ENCODE results near the gene VPS13D. TPM values are rescaled to one million over a fixed set of nuclear protein-coding genes. Genes with fewer than 3 reads are reported as not detected.

The VPS13D gene
- total and polyA plus RNA-seq, 4 donors = 10.2 to 68.3 (median 12.6) TPM

GRCh38 chr1:12202190-12202497 is 27.7 kb upstream of the VPS13D start:
- WGBS = 90% methylated on average over 6 of the region's 6 CpGs
- Histone ChIP-seq H3K36me3 (ENCODE audit: control insufficient read depth in 4 of 4, insufficient read depth in 3 of 4, low read depth in 1 of 4, low read length in 3 of 4) (peaks cover 8 to 34% (median 19%) of the 10 kb centered on the region in 4 donors), H3K4me3 (ENCODE audit: low read depth in 1 of 3, low read length in 3 of 3) (no peak overlapping the region)

GRCh38 chr1:12202577-12202976 is 27.3 kb upstream of the VPS13D start:
- Histone ChIP-seq H3K9ac (ENCODE audit: low read depth in 1 of 2, low read length in 2 of 2) (no peak overlapping the region), H3K27ac (ENCODE audit: low read depth in 1 of 2, low read length in 2 of 2) (no peak overlapping the region)

More at GRCh38 chr1:12202190-12202497, 27.7 kb upstream of the VPS13D start:
- DNase-seq (ENCODE audit: low spot score) = no peak
- Histone ChIP-seq H3K27ac (ENCODE audit: low read depth in 1 of 2, low read length in 2 of 2) (no peak overlapping the region), H3K4me1 (ENCODE audit: control insufficient read depth in 4 of 4, insufficient read depth in 4 of 4, low read length in 3 of 4) (no peaks in the 10 kb centered on the region), H3K9me3 (ENCODE audit: control insufficient read depth in 4 of 4, low read length in 3 of 4) (no peaks in the 10 kb centered on the region), H3K9ac (ENCODE audit: low read depth in 1 of 2, low read length in 2 of 2) (no peak overlapping the region), H3K27me3 (ENCODE audit: control insufficient read depth in 4 of 4, insufficient read depth in 4 of 4, low read length in 3 of 4) (no peaks in the 10 kb centered on the region)
- TF ChIP-seq YY1 (IDR thresholded peaks at IDR 0.05) (no peak), RXRA (IDR thresholded peaks at IDR 0.05) (no peak), GABPA (IDR thresholded peaks at IDR 0.05 in 1 of 2, conservative IDR thresholded peaks at IDR 0.05 in 1 of 2) (no peak), FOXA2 (IDR thresholded peaks at IDR 0.05) (no peak), HNF4G (IDR thresholded peaks at IDR 0.05) (no peak), JUND (IDR thresholded peaks at IDR 0.05) (no peak), NR2F2 (IDR thresholded peaks at IDR 0.05) (no peak), EGR1 (IDR thresholded peaks at IDR 0.05; ENCODE audit: low read depth in 2 of 2) (no peak), MAX (IDR thresholded peaks at IDR 0.05) (no peak), CTCF (IDR thresholded peaks at IDR 0.05; ENCODE audit: low read depth, low read length, missing input control) (no peak), HNF4A (conservative IDR thresholded peaks at IDR 0.05) (no peak)

More at GRCh38 chr1:12202577-12202976, 27.3 kb upstream of the VPS13D start:
- Histone ChIP-seq H3K4me3 (ENCODE audit: low read depth in 1 of 3, low read length in 3 of 3) (no peak overlapping the region), H3K36me3 (ENCODE audit: control insufficient read depth in 4 of 4, insufficient read depth in 3 of 4, low read depth in 1 of 4, low read length in 3 of 4) (peaks cover 8 to 32% (median 18%) of the 10 kb centered on the region in 4 donors), H3K9me3 (ENCODE audit: control insufficient read depth in 4 of 4, low read length in 3 of 4) (no peaks in the 10 kb centered on the region), H3K27me3 (ENCODE audit: control insufficient read depth in 4 of 4, insufficient read depth in 4 of 4, low read length in 3 of 4) (no peaks in the 10 kb centered on the region), H3K4me1 (ENCODE audit: control insufficient read depth in 4 of 4, insufficient read depth in 4 of 4, low read length in 3 of 4) (no peaks in the 10 kb centered on the region)
- DNase-seq (ENCODE audit: low spot score) = no peak
- TF ChIP-seq CTCF (IDR thresholded peaks at IDR 0.05; ENCODE audit: low read depth, low read length, missing input control) = no peak
- TF ChIP-seq FOXA2 (IDR thresholded peaks at IDR 0.05) = no peak
- TF ChIP-seq ZBTB33 (IDR thresholded peaks at IDR 0.05) = no peak
- TF ChIP-seq EGR1 (IDR thresholded peaks at IDR 0.05; ENCODE audit: low read depth in 2 of 2) = no peak
- 95% methylated on average over 4 of the region's 4 CpGs for WGBS

Measured in liver (tissue), 9 donors.